Measurements from ENCODE around the gene CARD19. TPM values are rescaled to one million over a fixed set of nuclear protein-coding genes. Genes with fewer than 3 reads are reported as not detected.
A peak's percentile ranks its signal among the peaks of the same experiment; 100 is the strongest.

The CARD19 gene
- total RNA-seq, 8 experiments from 2014 or later = 17.5 to 57.7 (median 30.1) TPM

GRCh38 chr9:93124793-93125192, 28.8 kb downstream of the CARD19 start:
- in situ Hi-C loops (cut with MboI; ENCODE audit: low pct_unique_long_range_greater_than_20kb in 2 of 9, low sequenced_read_pairs in 9 of 9, unreplicated experiment in 9 of 9) = no loop called here
- WGBS, 10 experiments = 80 to 90% (median 83%) methylated on average over 1 to 8 of the region's 16 CpGs; no CpG with 5 or more reads in 5 of the 10 experiments
- no peak overlapping the region for H3K4me3 ChIP-seq
- ATAC-seq (replicated peaks in 6 of 8) = no peak
- H3K27ac ChIP-seq = no peak overlapping the region
- H3K4me1 ChIP-seq (replicated peaks in 1 of 2) = peaks cover 19% of the 10 kb centered on the region in 2 donors

- Histone ChIP-seq H3K4me1 (replicated peaks in 1 of 2) (peaks cover 19% of the 10 kb centered on the region in 2 donors), H3K4me3 (no peak overlapping the region), H3K27ac (no peak overlapping the region)
- in situ Hi-C loops (cut with MboI; ENCODE audit: low pct_unique_long_range_greater_than_20kb in 2 of 9, low sequenced_read_pairs in 9 of 9, unreplicated experiment in 9 of 9) = no loop called here
- no peak for ATAC-seq (replicated peaks in 6 of 8)
- WGBS, 10 experiments = 50 to 100% (median 96%) methylated on average over 2 to 9 of the region's 10 CpGs; no CpG with 5 or more reads in 2 of the 10 experiments
Observed at GRCh38 chr9:93125331-93125894, 29.4 kb downstream of the CARD19 start.

- peak in 1 of 8 experiments; percentile 0 for ATAC-seq (replicated peaks in 6 of 8)
- H3K27ac ChIP-seq = peak overlapping the region; percentile 21 to 66
- no peak overlapping the region for H3K4me3 ChIP-seq
- in situ Hi-C loops (cut with MboI; ENCODE audit: low pct_unique_long_range_greater_than_20kb in 2 of 9, low sequenced_read_pairs in 9 of 9, unreplicated experiment in 9 of 9) = no loop called here
- WGBS, 10 experiments = 94 to 100% (median 100%) methylated on average over 1 to 9 of the region's 23 CpGs; no CpG with 5 or more reads in 6 of the 10 experiments
- peaks cover 19% of the 10 kb centered on the region in 2 donors for H3K4me1 ChIP-seq (replicated peaks in 1 of 2)
Observed at GRCh38 chr9:93126151-93126781, 30.2 kb downstream of the CARD19 start.

GRCh38 chr9:93126825-93127368, 30.9 kb downstream of the CARD19 start:
- H3K27ac ChIP-seq = peak overlapping the region; percentile 21 to 66

GRCh38 chr9:93127395-93127911, 31.4 kb downstream of the CARD19 start:
- 40 to 100% (median 74%) methylated on average over 1 to 3 of the region's 8 CpGs; no CpG with 5 or more reads in 4 of the 10 experiments for WGBS, 10 experiments
- Histone ChIP-seq H3K4me3 (no peak overlapping the region), H3K27ac (peak overlapping the region; percentile 26 to 66), H3K4me1 (replicated peaks in 1 of 2) (peaks cover 20 to 23% of the 10 kb centered on the region in 2 donors)
- peak in 6 of 8 experiments; percentile 4 to 78 (median 72) for ATAC-seq (replicated peaks in 6 of 8)
- in situ Hi-C loops (cut with MboI; ENCODE audit: low pct_unique_long_range_greater_than_20kb in 2 of 9, low sequenced_read_pairs in 9 of 9, unreplicated experiment in 9 of 9) = no loop called here

More at GRCh38 chr9:93126825-93127368, 30.9 kb downstream of the CARD19 start:
- in situ Hi-C loops (cut with MboI; ENCODE audit: low pct_unique_long_range_greater_than_20kb in 2 of 9, low sequenced_read_pairs in 9 of 9, unreplicated experiment in 9 of 9) = no loop called here
- Histone ChIP-seq H3K4me1 (replicated peaks in 1 of 2) (peaks cover 19% of the 10 kb centered on the region in 2 donors), H3K4me3 (no peak overlapping the region)
- 0 to 76% (median 55%) methylated on average over 1 to 3 of the region's 18 CpGs; no CpG with 5 or more reads in 6 of the 10 experiments for WGBS, 10 experiments
- ATAC-seq (replicated peaks in 6 of 8) = peak in 6 of 8 experiments; percentile 14 to 79 (median 68)

GRCh38 chr9:93128011-93128714, 32.1 kb downstream of the CARD19 start:
- WGBS, 10 experiments = 81 to 100% (median 95%) methylated on average over 1 to 4 of the region's 14 CpGs; no CpG with 5 or more reads in 7 of the 10 experiments
- H3K27ac ChIP-seq = no peak overlapping the region
- H3K4me3 ChIP-seq = no peak overlapping the region
- in situ Hi-C loops (cut with MboI; ENCODE audit: low pct_unique_long_range_greater_than_20kb in 2 of 9, low sequenced_read_pairs in 9 of 9, unreplicated experiment in 9 of 9) = no loop called here
- no peak for ATAC-seq (replicated peaks in 6 of 8)
- H3K4me1 ChIP-seq (replicated peaks in 1 of 2) = peaks cover 27 to 30% of the 10 kb centered on the region in 2 donors

GRCh38 chr9:93128715-93129224, 32.8 kb downstream of the CARD19 start:
- Histone ChIP-seq H3K27ac (no peak overlapping the region), H3K4me3 (no peak overlapping the region), H3K4me1 (replicated peaks in 1 of 2) (peaks cover 30 to 32% of the 10 kb centered on the region in 2 donors)
- WGBS, 10 experiments = 83 to 100% (median 89%) methylated on average over 1 to 3 of the region's 10 CpGs; no CpG with 5 or more reads in 7 of the 10 experiments
- in situ Hi-C loops (cut with MboI; ENCODE audit: low pct_unique_long_range_greater_than_20kb in 2 of 9, low sequenced_read_pairs in 9 of 9, unreplicated experiment in 9 of 9) = no loop called here
- peak in 1 of 8 experiments; percentile 3 for ATAC-seq (replicated peaks in 6 of 8)

GRCh38 chr9:93129286-93129685, 33.3 kb downstream of the CARD19 start:
- no peak overlapping the region for H3K4me3 ChIP-seq
- H3K4me1 ChIP-seq (replicated peaks in 1 of 2) = peaks cover 30 to 32% of the 10 kb centered on the region in 2 donors
- no peak overlapping the region for H3K27ac ChIP-seq
- no peak for ATAC-seq (replicated peaks in 6 of 8)
- in situ Hi-C loops (cut with MboI; ENCODE audit: low pct_unique_long_range_greater_than_20kb in 2 of 9, low sequenced_read_pairs in 9 of 9, unreplicated experiment in 9 of 9) = no loop called here
- 71 to 100% (median 89%) methylated on average over 1 to 3 of the region's 8 CpGs; no CpG with 5 or more reads in 5 of the 10 experiments for WGBS, 10 experiments

GRCh38 chr9:93129691-93130500, 33.9 kb downstream of the CARD19 start:
- WGBS, 10 experiments = 29 to 84% (median 58%) methylated on average over 1 to 6 of the region's 11 CpGs; no CpG with 5 or more reads in 4 of the 10 experiments
- in situ Hi-C loops (cut with MboI; ENCODE audit: low pct_unique_long_range_greater_than_20kb in 2 of 9, low sequenced_read_pairs in 9 of 9, unreplicated experiment in 9 of 9) = no loop called here
- ATAC-seq (replicated peaks in 6 of 8) = no peak
- Histone ChIP-seq H3K4me1 (replicated peaks in 1 of 2) (peaks cover 30 to 36% of the 10 kb centered on the region in 2 donors), H3K27ac (no peak overlapping the region), H3K4me3 (no peak overlapping the region)

- no peak overlapping the region for H3K4me3 ChIP-seq
- H3K27ac ChIP-seq = no peak overlapping the region
- WGBS, 10 experiments = 80 to 100% (median 95%) methylated on average over 1 to 10 of the region's 15 CpGs; no CpG with 5 or more reads in 4 of the 10 experiments
- no peak for ATAC-seq (replicated peaks in 6 of 8)
- peaks cover 28 to 36% of the 10 kb centered on the region in 2 donors for H3K4me1 ChIP-seq (replicated peaks in 1 of 2)
- in situ Hi-C loops (cut with MboI; ENCODE audit: low pct_unique_long_range_greater_than_20kb in 2 of 9, low sequenced_read_pairs in 9 of 9, unreplicated experiment in 9 of 9) = no loop called here
Observed at GRCh38 chr9:93130861-93131481, 35.0 kb downstream of the CARD19 start.

GRCh38 chr9:93131599-93132286, 35.7 kb downstream of the CARD19 start:
- H3K27ac ChIP-seq = no peak overlapping the region
- no peak overlapping the region for H3K4me3 ChIP-seq
- 88 to 97% (median 93%) methylated on average over 3 to 6 of the region's 13 CpGs; no CpG with 5 or more reads in 7 of the 10 experiments for WGBS, 10 experiments
- no peak for ATAC-seq (replicated peaks in 6 of 8)
- in situ Hi-C loops (cut with MboI; ENCODE audit: low pct_unique_long_range_greater_than_20kb in 2 of 9, low sequenced_read_pairs in 9 of 9, unreplicated experiment in 9 of 9) = no loop called here
- peaks cover 21 to 29% of the 10 kb centered on the region in 2 donors for H3K4me1 ChIP-seq (replicated peaks in 1 of 2)

Data from motor neuron (in vitro differentiated cells).